Transverse colon (tissue), 4 donors: ENCODE results near the gene FOXC2.

Experiments
- EP300 ChIP-seq: sonication (generic); formaldehyde crosslinking; IDR thresholded peaks from one replicate; pipeline ENCODE4 v1.6.1; 2017; ENCODE audit warnings: antibody characterized with exemption, low read depth
- POLR2A ChIP-seq: fragments of 450-650 bp; IDR thresholded peaks from one replicate; pipeline ENCODE4 v1.6.1; 2016; ENCODE audit warnings: antibody characterized with exemption, mild to moderate bottlenecking, moderate library complexity
- POLR2AphosphoS5 ChIP-seq, 3 donors: sonication (generic); formaldehyde crosslinking; IDR thresholded peaks; one replicate each; pipeline ENCODE4 v1.6.1; 2016; ENCODE audit warnings: antibody characterized with exemption in 3 of 3
- TF ChIP-seq, protein P1 (sequence below), 5 experiments: fragments of 200-600 bp in 3 of 5; fragments of 450-650 bp in 2 of 5; sonication (generic) in 3 of 5; IDR thresholded peaks; 1 replicate in 2 of 5; 2 replicates in 3 of 5; pipeline ENCODE4 v1.5.1; 2016 to 2017; ENCODE audit warnings: antibody characterized with exemption in 5 of 5, inconsistent platforms in 3 of 5, mild to moderate bottlenecking in 2 of 5, moderate library complexity in 1 of 5

DNA sequence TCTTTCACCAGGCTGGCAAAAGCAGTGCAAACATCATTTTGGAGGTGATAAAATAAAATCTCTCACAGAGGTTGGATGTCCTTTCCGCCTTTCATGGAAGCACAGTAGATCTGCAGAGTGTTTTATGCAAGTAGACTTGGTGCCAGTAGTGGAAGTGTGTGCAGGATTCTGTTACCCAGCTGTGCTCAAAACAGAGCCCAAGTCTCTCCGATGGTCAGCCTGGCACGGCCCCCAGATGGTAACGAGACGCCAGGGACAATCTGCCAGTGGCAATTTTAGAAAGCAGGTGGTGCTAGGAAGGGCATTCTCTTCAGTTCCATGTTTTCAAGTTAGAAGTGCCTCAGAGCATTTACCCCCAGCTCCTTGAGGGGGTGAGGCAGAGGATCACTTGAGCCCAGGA, 10.1 kb upstream of the FOXC2 start:
- TF ChIP-seq, protein P1, sequence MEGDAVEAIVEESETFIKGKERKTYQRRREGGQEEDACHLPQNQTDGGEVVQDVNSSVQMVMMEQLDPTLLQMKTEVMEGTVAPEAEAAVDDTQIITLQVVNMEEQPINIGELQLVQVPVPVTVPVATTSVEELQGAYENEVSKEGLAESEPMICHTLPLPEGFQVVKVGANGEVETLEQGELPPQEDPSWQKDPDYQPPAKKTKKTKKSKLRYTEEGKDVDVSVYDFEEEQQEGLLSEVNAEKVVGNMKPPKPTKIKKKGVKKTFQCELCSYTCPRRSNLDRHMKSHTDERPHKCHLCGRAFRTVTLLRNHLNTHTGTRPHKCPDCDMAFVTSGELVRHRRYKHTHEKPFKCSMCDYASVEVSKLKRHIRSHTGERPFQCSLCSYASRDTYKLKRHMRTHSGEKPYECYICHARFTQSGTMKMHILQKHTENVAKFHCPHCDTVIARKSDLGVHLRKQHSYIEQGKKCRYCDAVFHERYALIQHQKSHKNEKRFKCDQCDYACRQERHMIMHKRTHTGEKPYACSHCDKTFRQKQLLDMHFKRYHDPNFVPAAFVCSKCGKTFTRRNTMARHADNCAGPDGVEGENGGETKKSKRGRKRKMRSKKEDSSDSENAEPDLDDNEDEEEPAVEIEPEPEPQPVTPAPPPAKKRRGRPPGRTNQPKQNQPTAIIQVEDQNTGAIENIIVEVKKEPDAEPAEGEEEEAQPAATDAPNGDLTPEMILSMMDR (IDR thresholded peaks at IDR 0.05): no peak
- TF ChIP-seq POLR2A: no peak
- TF ChIP-seq POLR2AphosphoS5 (IDR thresholded peaks at IDR 0.05): no peak
- no peak for TF ChIP-seq EP300
